PC-3 (cell line): ENCODE data around the gene CCNYL1. TPM values are rescaled to one million over a fixed set of nuclear protein-coding genes. Genes with fewer than 3 reads are reported as not detected.

ENCODE experiments used
- ATAC-seq: fragments of 200-7000 bp; cut with Tn5 transposase; 2 replicates; pipeline ENCODE4 v1.9.1; 2020; ENCODE audit warnings: mild to moderate bottlenecking, moderate library complexity
- BruUV-seq: library from RNA; stranded (reverse); fragments of 400-500 nt; replicated peaks from 2 replicates; lab custom pipeline; 2021; lab: Mats Ljungman, UMichigan
- CTCF ChIA-PET: fragments of 300-600 bp; sonication (Branson Sonifier 250); formaldehyde crosslinking; loops from one replicate; lab custom pipeline; 2022; ENCODE audit warnings: antibody characterized with exemption; lab: Charles Lee
- POLR2A ChIA-PET: fragments of 300-600 bp; sonication (Branson Sonifier 250); formaldehyde crosslinking; loops from one replicate; lab custom pipeline; 2022; ENCODE audit warnings: antibody characterized with exemption; ENCODE audit not compliant: unreplicated experiment; lab: Charles Lee
- DNase-seq: peaks from one replicate; pipeline ENCODE4 v3.0.0-alpha.2; 2015
- H2AFZ ChIP-seq: fragments of 300-600 bp; sonication (generic); 2 replicates; pipeline ENCODE4 v1.6.0; 2016; ENCODE audit warnings: antibody characterized with exemption, low read length
- H3F3A ChIP-seq: fragments of 300-600 bp; sonication (generic); one replicate; pipeline ENCODE4 v1.6.0; 2017; ENCODE audit warnings: antibody characterized with exemption, low read length, control low read depth, mild to moderate bottlenecking; ENCODE audit not compliant: unreplicated experiment
- H3K27ac ChIP-seq: fragments of 300-600 bp; sonication (generic); 2 replicates; pipeline ENCODE4 v1.5.1; 2016; ENCODE audit warnings: mild to moderate bottlenecking, low read length
- H3K27me3 ChIP-seq: fragments of 300-600 bp; sonication (generic); 2 replicates; pipeline ENCODE4 v1.6.1; 2016; ENCODE audit warnings: low read length, mixed read lengths
- H3K36me3 ChIP-seq: fragments of 300-600 bp; sonication (generic); 2 replicates; pipeline ENCODE4 v1.6.1; 2016; ENCODE audit warnings: low read depth, mixed run types, low read length, mixed read lengths
- H3K4me1 ChIP-seq: fragments of 300-600 bp; sonication (generic); 2 replicates; pipeline ENCODE4 v1.5.1; 2016; ENCODE audit warnings: low read length; ENCODE audit not compliant: insufficient read depth
- H3K4me2 ChIP-seq: fragments of 300-600 bp; sonication (generic); 2 replicates; pipeline ENCODE4 v1.6.0; 2016; ENCODE audit warnings: low read length
- H3K4me3 ChIP-seq: fragments of 300-600 bp; sonication (generic); 2 replicates; pipeline ENCODE4 v1.5.1; 2016; ENCODE audit warnings: mild to moderate bottlenecking, low read length, mixed read lengths
- H3K79me2 ChIP-seq: fragments of 300-600 bp; sonication (generic); 2 replicates; pipeline ENCODE4 v1.6.1; 2017; ENCODE audit warnings: low read length, mixed read lengths
- H3K9ac ChIP-seq: fragments of 300-600 bp; sonication (generic); 2 replicates; pipeline ENCODE4 v1.6.0; 2016; ENCODE audit warnings: mild to moderate bottlenecking, low read length
- H3K9me2 ChIP-seq: fragments of 300-600 bp; sonication (generic); replicated peaks from 2 replicates; pipeline ENCODE4 v1.6.1; 2016; ENCODE audit warnings: mixed run types, low read length, mixed read lengths
- H3K9me3 ChIP-seq: fragments of 300-600 bp; sonication (generic); 2 replicates; pipeline ENCODE4 v1.6.1; 2016; ENCODE audit warnings: low read length, mixed read lengths
- H4K20me1 ChIP-seq: fragments of 300-600 bp; sonication (generic); 2 replicates; pipeline ENCODE4 v1.6.1; 2016; ENCODE audit warnings: low read length, mixed read lengths
- EZH2 ChIP-seq: fragments of 300-600 bp; sonication (generic); IDR thresholded peaks from one replicate; pipeline ENCODE4 v1.6.1; 2017; ENCODE audit warnings: antibody characterized with exemption, mild to moderate bottlenecking, low read length; ENCODE audit not compliant: unreplicated experiment
- EZH2phosphoT487 ChIP-seq: fragments of 300-600 bp; sonication (generic); IDR thresholded peaks from 2 replicates; pipeline ENCODE4 v1.6.1; 2018; ENCODE audit warnings: mild to moderate bottlenecking, antibody characterized with exemption, low read length, borderline replicate concordance
- intact Hi-C: fragments of 100-400 bp; cut with micrococcal nuclease; formaldehyde crosslinking; loops from 2 replicates; pipeline ENCODE4 v1.9.0; 2023
- total RNA-seq: library from RNA; depleted of rRNA; stranded (reverse); fragments of >200 nt; gene quantifications from 2 replicates; pipeline ENCODE4 v1.2.3, GENCODE V29; 2014
- TF ChIP-seq, protein P1 (sequence below): fragments of 300-600 bp; sonication (generic); conservative IDR thresholded peaks from 2 replicates; pipeline ENCODE4 v1.5.1; 2017; ENCODE audit warnings: antibody characterized with exemption, low read depth, mild to moderate bottlenecking, low read length

The CCNYL1 gene
- total RNA-seq, 1 experiment from 2014 or later = 14.7 TPM

DNA sequence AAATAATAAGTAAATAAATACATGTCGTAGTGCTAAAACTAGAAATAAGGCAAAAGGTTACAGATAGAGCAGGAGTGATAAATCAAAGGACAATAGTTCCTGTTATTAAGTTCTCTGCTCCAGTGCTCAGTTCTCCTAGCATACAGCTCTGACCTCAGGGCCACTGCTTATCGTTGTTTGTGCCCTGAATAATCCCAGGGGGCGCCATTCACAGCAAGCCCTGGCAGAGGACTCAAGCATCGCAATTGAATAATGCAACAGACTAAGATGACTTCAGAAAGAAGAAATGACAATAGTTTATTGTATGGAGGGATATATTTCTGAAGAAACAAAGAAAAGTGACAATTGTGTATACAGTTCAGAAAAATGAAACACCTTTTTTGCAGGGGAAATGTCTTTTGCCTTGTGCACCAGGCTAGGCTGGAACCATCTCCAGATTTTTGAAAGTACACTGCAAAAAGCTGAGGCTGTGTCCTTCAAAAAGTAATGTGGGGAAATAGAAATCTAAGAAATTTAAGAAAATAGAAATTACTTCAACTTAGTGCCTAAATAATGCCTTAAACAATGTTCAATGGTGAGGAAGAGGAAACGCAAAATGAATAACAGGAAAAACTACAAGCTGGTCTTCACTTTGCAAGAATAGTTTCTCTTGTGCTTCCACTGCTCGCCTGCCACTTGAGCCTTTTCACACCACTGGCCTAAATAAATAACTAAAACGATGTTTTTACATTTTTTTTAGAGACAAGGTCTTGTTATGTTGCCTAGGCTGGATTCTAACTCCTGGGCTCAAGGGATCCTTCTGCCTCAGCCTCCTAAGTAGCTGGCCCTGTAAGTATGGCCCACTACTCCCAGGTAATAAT is 19.0 kb upstream of the CCNYL1 start:
- H3K4me3 ChIP-seq = no peak overlapping the region
- POLR2A ChIA-PET = no interaction called here
- BruUV-seq = no TSS peak
- H3F3A ChIP-seq = no peaks in the 10 kb centered on the region
- no peaks in the 10 kb centered on the region for H3K9me2 ChIP-seq
- no peaks in the 10 kb centered on the region for H3K36me3 ChIP-seq
- H4K20me1 ChIP-seq = no peaks in the 10 kb centered on the region
- H3K27ac ChIP-seq = peak overlapping the region; percentile 88
- no peaks in the 10 kb centered on the region for H3K27me3 ChIP-seq
- H3K4me1 ChIP-seq = peaks cover 39% of the 10 kb centered on the region
- H3K9me3 ChIP-seq = no peaks in the 10 kb centered on the region
- ATAC-seq (peak; percentile 32; the same call in 1 of the 2 replicates), DNase-seq (peak; percentile 46)
- no peak overlapping the region for H2AFZ ChIP-seq
- H3K4me2 ChIP-seq = no peak overlapping the region
- 0 out of 2 replicates have a peak overlapping the region, but pooled peaks have one; percentile 44 for H3K9ac ChIP-seq
- H3K79me2 ChIP-seq = no peaks in the 10 kb centered on the region
- TF ChIP-seq, protein P1, sequence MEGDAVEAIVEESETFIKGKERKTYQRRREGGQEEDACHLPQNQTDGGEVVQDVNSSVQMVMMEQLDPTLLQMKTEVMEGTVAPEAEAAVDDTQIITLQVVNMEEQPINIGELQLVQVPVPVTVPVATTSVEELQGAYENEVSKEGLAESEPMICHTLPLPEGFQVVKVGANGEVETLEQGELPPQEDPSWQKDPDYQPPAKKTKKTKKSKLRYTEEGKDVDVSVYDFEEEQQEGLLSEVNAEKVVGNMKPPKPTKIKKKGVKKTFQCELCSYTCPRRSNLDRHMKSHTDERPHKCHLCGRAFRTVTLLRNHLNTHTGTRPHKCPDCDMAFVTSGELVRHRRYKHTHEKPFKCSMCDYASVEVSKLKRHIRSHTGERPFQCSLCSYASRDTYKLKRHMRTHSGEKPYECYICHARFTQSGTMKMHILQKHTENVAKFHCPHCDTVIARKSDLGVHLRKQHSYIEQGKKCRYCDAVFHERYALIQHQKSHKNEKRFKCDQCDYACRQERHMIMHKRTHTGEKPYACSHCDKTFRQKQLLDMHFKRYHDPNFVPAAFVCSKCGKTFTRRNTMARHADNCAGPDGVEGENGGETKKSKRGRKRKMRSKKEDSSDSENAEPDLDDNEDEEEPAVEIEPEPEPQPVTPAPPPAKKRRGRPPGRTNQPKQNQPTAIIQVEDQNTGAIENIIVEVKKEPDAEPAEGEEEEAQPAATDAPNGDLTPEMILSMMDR = peak; percentile 85
- TF ChIP-seq EZH2phosphoT487 = no peak
- no peak for TF ChIP-seq EZH2
- CTCF ChIA-PET = interaction anchor here (1.6 kb wide), 1 partner anchor 8 kb away, joined by 4 read pairs; no protein-coding TSS in a partner anchor
- intact Hi-C loops = loop anchor here (5.0 kb wide), 1 partner anchor 35 kb away; no protein-coding TSS in a partner anchor

DNA sequence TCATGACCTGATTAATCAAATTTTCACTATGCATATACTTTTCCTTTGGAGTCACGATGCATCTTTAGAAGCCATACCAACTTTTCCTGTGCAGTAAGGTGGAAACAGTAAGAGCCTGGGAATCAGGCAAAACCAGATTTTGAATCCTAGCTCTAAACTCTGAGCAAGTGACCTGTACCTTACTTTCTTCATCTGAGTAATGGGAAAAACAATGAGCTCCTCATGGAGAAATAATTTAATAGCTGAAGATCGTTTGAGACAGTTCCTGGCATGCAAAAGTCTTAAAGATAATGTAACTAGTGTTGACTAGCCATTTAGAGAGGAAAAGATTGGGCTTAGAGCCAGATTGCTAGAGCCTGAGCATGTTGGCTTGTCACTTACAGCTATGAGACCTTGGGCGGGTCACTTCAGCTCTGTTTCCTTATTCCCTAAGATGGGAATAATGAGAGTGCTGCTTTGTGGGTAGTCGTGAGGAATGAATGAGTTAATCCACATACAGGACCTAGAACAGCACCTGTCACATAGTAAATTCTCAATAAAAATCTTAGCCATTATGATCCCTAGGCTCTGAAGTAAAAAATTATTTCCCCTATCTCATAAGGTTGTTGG is 17.7 kb upstream of the CCNYL1 start:
- TF ChIP-seq, protein P1 = no peak
- no peak for TF ChIP-seq EZH2
- TF ChIP-seq EZH2phosphoT487 = no peak
- ChIA-PET POLR2A (interaction anchor here (0.8 kb wide), 1 partner anchor 18 kb away, joined by 3 read pairs; the partner anchor contains the start of gene CCNYL1), CTCF (interaction anchor here (0.5 to 1.6 kb wide), 4 partner anchors 10 to 64 kb away, joined by 4 to 11 read pairs (median 4); no protein-coding TSS in a partner anchor)
- H3K4me1 ChIP-seq = peaks cover 39% of the 10 kb centered on the region
- no peaks in the 10 kb centered on the region for H3K9me3 ChIP-seq
- peak overlapping the region; percentile 88 for H3K27ac ChIP-seq
- H3F3A ChIP-seq = no peaks in the 10 kb centered on the region
- ATAC-seq = no peak
- no peaks in the 10 kb centered on the region for H4K20me1 ChIP-seq
- peak; percentile 86 for DNase-seq
- H3K9ac ChIP-seq = peak overlapping the region; percentile 50
- no peaks in the 10 kb centered on the region for H3K9me2 ChIP-seq
- H3K79me2 ChIP-seq = no peaks in the 10 kb centered on the region
- no peaks in the 10 kb centered on the region for H3K36me3 ChIP-seq
- no peaks in the 10 kb centered on the region for H3K27me3 ChIP-seq
- no TSS peak for BruUV-seq
- intact Hi-C loops = loop anchor here (5.0 kb wide), 1 partner anchor 34 kb away; no protein-coding TSS in a partner anchor
- H2AFZ ChIP-seq = no peak overlapping the region
- H3K4me3 ChIP-seq = no peak overlapping the region
- peak overlapping the region; percentile 13 for H3K4me2 ChIP-seq
